T1000 (cell line): Measurements from ENCODE around the gene TEKT2.
A peak's percentile ranks its signal among the peaks of the same experiment; 100 is the strongest.

Experiments
- DNase-seq: peaks from one replicate; lab custom pipeline; 2025; ENCODE audit warnings: mixed read lengths; lab: John Stamatoyannopoulos, UW

TEKT2 gene

GRCh38 chr1:36083635-36084496, at the start of gene TEKT2:
Gene TEKT2, plus strand, starts transcription at chr1:36084094. Its CDS starts 828 bp downstream, at chr1:36084922.
- peak; percentile 62 for DNase-seq

- DNase-seq = no peak
Measured at GRCh38 chr1:36034692-36035091, 49.2 kb upstream of the TEKT2 start.

- DNase-seq = no peak
Measured at GRCh38 chr1:36035154-36035553, 48.7 kb upstream of the TEKT2 start.

- DNase-seq = no peak
Measured at GRCh38 chr1:36040238-36040637, 43.7 kb upstream of the TEKT2 start.

- no peak for DNase-seq
Measured at GRCh38 chr1:36051821-36052220, 32.1 kb upstream of the TEKT2 start.

- no peak for DNase-seq
Measured at GRCh38 chr1:36053978-36054377, 29.9 kb upstream of the TEKT2 start.

GRCh38 chr1:36055706-36056105, 28.2 kb upstream of the TEKT2 start:
- no peak for DNase-seq

- no peak for DNase-seq
Measured at GRCh38 chr1:36062315-36062714, 21.6 kb upstream of the TEKT2 start.

GRCh38 chr1:36067871-36068270, 16.0 kb upstream of the TEKT2 start:
- no peak for DNase-seq

GRCh38 chr1:36068866-36069265, 15.0 kb upstream of the TEKT2 start:
- no peak for DNase-seq

- no peak for DNase-seq
Measured at GRCh38 chr1:36070349-36070748, 13.5 kb upstream of the TEKT2 start.

GRCh38 chr1:36076979-36077573, 6.8 kb upstream of the TEKT2 start:
- DNase-seq = no peak

GRCh38 chr1:36080236-36080635, 3.7 kb upstream of the TEKT2 start:
- no peak for DNase-seq

GRCh38 chr1:36080801-36081200, 3.1 kb upstream of the TEKT2 start:
- no peak for DNase-seq

- DNase-seq = no peak
Measured at GRCh38 chr1:36081926-36082485, 1.9 kb upstream of the TEKT2 start.

- DNase-seq = no peak
Measured at GRCh38 chr1:36083219-36083618, 675 bp upstream of the TEKT2 start.

- DNase-seq = no peak
Measured at GRCh38 chr1:36084497-36085115, 712 bp downstream of the TEKT2 start.

GRCh38 chr1:36085126-36085525, 1.2 kb downstream of the TEKT2 start:
- DNase-seq = no peak

- no peak for DNase-seq
Measured at GRCh38 chr1:36085686-36086526, 2.0 kb downstream of the TEKT2 start.

- no peak for DNase-seq
Measured at GRCh38 chr1:36086529-36087232, 2.8 kb downstream of the TEKT2 start.
